ENCODE results near the gene COMMD1. TPM values are rescaled to one million over a fixed set of nuclear protein-coding genes. Genes with fewer than 3 reads are reported as not detected.

Gene COMMD1
- total RNA-seq, 2 experiments from 2014 or later: 11.5 to 13.2 TPM

- DNase-seq (no peak), ATAC-seq (ENCODE audit: poor library complexity) (no peak)
- Histone ChIP-seq H3K27me3 (ENCODE audit: control insufficient read depth in 1 of 2, insufficient read depth in 2 of 2, low read length in 2 of 2) (no peaks in the 10 kb centered on the region), H3K27ac (ENCODE audit: low read depth in 1 of 2, low read length in 2 of 2) (no peak overlapping the region), H3K36me3 (ENCODE audit: insufficient read depth, low read length) (no peaks in the 10 kb centered on the region), H3K4me3 (ENCODE audit: low read length) (no peak overlapping the region), H3K4me1 (ENCODE audit: insufficient read depth, low read length) (no peaks in the 10 kb centered on the region), H3K9me3 (ENCODE audit: control insufficient read depth in 1 of 2, insufficient read depth in 1 of 2, low read length in 2 of 2) (no peaks in the 10 kb centered on the region)
- no peaks in the 10 kb centered on the region for H3K4me1 Mint-ChIP-seq (ENCODE audit: low read depth)
- intact Hi-C loops (cut with DNase I, micrococcal nuclease): no loop called here
- CTCF ChIA-PET: no interaction called here
- H3K27ac Mint-ChIP-seq: no peak overlapping the region
- POLR2A ChIA-PET: no interaction called here
- no peaks in the 10 kb centered on the region for H3K36me3 Mint-ChIP-seq (ENCODE audit: low read depth)
- no peaks in the 10 kb centered on the region for H3K27me3 Mint-ChIP-seq
- no peak for TF ChIP-seq CTCF (IDR thresholded peaks at IDR 0.05)
- H3K4me3 Mint-ChIP-seq: no peak overlapping the region
- H3K9me3 Mint-ChIP-seq: no peaks in the 10 kb centered on the region
These were observed 65.5 kb downstream of the COMMD1 start for GRCh38 chr2:61970807-61971556.

GRCh38 chr2:61978522-61978921 is 73.0 kb downstream of the COMMD1 start:
- H3K4me3 ChIP-seq (ENCODE audit: low read length): no peak overlapping the region
- ChIA-PET CTCF (no interaction called here), POLR2A (no interaction called here)
- no peak overlapping the region for H3K27ac Mint-ChIP-seq
- no peaks in the 10 kb centered on the region for H3K4me1 Mint-ChIP-seq (ENCODE audit: low read depth)
- no peak overlapping the region for H3K4me3 Mint-ChIP-seq
- H3K9me3 ChIP-seq (ENCODE audit: control insufficient read depth in 1 of 2, insufficient read depth in 1 of 2, low read length in 2 of 2): peaks cover 0 to 18% of the 10 kb centered on the region in 2 experiments
- ATAC-seq (ENCODE audit: poor library complexity) (no peak), DNase-seq (peak in 1 of 14 experiments; percentile 3)
- no peak for TF ChIP-seq CTCF (IDR thresholded peaks at IDR 0.05)
- no peaks in the 10 kb centered on the region for H3K36me3 ChIP-seq (ENCODE audit: insufficient read depth, low read length)
- H3K9me3 Mint-ChIP-seq: peaks cover 5% of the 10 kb centered on the region
- intact Hi-C loops (cut with DNase I, micrococcal nuclease): no loop called here
- H3K27ac ChIP-seq (ENCODE audit: low read depth in 1 of 2, low read length in 2 of 2): no peak overlapping the region
- no peaks in the 10 kb centered on the region for H3K27me3 Mint-ChIP-seq
- no peaks in the 10 kb centered on the region for H3K4me1 ChIP-seq (ENCODE audit: insufficient read depth, low read length)
- H3K27me3 ChIP-seq (ENCODE audit: control insufficient read depth in 1 of 2, insufficient read depth in 2 of 2, low read length in 2 of 2): no peaks in the 10 kb centered on the region
- peaks cover 27% of the 10 kb centered on the region for H3K36me3 Mint-ChIP-seq (ENCODE audit: low read depth)

- POLR2A ChIA-PET: no interaction called here
- no peak for ATAC-seq (ENCODE audit: poor library complexity)
These were observed 75.3 kb downstream of the COMMD1 start for GRCh38 chr2:61980758-61981157.

More at GRCh38 chr2:61980758-61981157, 75.3 kb downstream of the COMMD1 start:
- Histone ChIP-seq H3K4me3 (ENCODE audit: low read length) (no peak overlapping the region), H3K36me3 (ENCODE audit: insufficient read depth, low read length) (no peaks in the 10 kb centered on the region), H3K4me1 (ENCODE audit: insufficient read depth, low read length) (no peaks in the 10 kb centered on the region), H3K27me3 (ENCODE audit: control insufficient read depth in 1 of 2, insufficient read depth in 2 of 2, low read length in 2 of 2) (no peaks in the 10 kb centered on the region), H3K9me3 (ENCODE audit: control insufficient read depth in 1 of 2, insufficient read depth in 1 of 2, low read length in 2 of 2) (peaks cover 0 to 18% of the 10 kb centered on the region in 2 experiments), H3K27ac (ENCODE audit: low read depth in 1 of 2, low read length in 2 of 2) (no peak overlapping the region)
- CTCF ChIA-PET: no interaction called here
- H3K36me3 Mint-ChIP-seq (ENCODE audit: low read depth): peaks cover 31% of the 10 kb centered on the region
- DNase-seq: no peak
- no peak overlapping the region for H3K4me3 Mint-ChIP-seq
- H3K27ac Mint-ChIP-seq: no peak overlapping the region
- TF ChIP-seq CTCF (IDR thresholded peaks at IDR 0.05): no peak
- no peaks in the 10 kb centered on the region for H3K27me3 Mint-ChIP-seq
- peaks cover 5% of the 10 kb centered on the region for H3K9me3 Mint-ChIP-seq
- intact Hi-C loops (cut with DNase I, micrococcal nuclease): no loop called here
- peaks cover 2% of the 10 kb centered on the region for H3K4me1 Mint-ChIP-seq (ENCODE audit: low read depth)
